ENCODE measurements around the gene TXNDC15. TPM values are rescaled to one million over a fixed set of nuclear protein-coding genes. Genes with fewer than 3 reads are reported as not detected.

The TXNDC15 gene
- total RNA-seq, 1 donor from 2014 or later: 44.2 TPM

DNA sequence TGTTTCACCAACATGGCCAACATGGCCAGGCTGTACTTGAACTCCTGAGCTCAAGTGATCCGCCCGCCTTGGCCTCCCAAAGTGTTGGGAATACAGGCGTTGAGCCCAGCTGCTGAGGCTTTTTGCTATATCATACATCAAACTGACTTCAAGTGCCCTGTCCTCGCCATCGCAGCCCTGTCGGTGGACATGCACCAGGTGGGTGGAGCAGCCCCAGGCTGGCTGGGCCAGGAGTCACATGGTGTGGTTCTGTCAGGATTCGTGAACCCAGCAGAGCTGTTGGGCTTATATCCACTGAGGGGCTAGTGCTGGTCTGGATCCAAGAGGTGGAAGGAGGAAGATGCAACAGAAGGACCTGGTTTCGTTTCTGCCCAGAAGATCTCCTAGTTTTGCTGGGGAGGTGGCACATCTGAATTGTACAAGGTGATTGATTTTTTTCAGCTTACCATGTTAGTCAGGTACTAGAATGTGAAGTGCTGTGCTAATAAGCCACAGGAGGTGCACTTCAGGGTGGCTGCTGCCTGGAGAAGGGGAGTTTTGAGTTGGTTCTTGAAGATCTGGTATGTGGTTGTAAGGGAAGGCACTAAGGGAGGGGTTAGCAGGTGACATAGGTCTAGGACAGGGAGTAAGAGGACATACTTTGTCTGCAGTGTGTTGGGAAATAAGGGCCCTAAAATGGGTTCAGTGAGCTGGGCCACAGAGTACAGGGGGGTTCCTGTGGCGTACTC lies 46.8 kb downstream of the TXNDC15 start:
- no peak for DNase-seq (ENCODE audit: low spot score)

DNA sequence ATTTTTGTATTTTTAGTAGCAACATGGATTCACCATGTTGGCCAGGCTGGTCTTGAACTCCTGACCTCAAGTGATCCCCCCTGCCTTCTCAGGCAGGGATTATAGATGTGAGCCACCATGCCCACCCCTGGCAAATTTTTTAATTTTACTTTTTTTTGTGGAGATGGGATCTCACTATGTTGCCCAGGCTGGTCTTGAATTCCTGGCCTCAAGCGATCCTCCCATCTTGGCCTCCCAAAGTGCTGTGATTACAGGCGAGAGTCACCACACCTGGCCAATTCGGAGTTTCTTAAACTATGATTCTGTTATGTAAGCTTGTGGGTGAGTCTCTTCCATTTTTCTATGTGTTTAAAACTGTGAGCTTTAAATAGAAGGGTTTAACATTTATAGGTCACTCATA lies 58.3 kb downstream of the TXNDC15 start:
- DNase-seq (ENCODE audit: low spot score): no peak

- DNase-seq (ENCODE audit: low spot score): no peak
Observed at GRCh38 chr5:134934202-134934601, 60.0 kb downstream of the TXNDC15 start.

- no peak for DNase-seq (ENCODE audit: low spot score)
Observed at GRCh38 chr5:134935711-134936602, 61.8 kb downstream of the TXNDC15 start.

GRCh38 chr5:134937526-134937925 lies 63.4 kb downstream of the TXNDC15 start:
- DNase-seq (ENCODE audit: low spot score): no peak

DNA sequence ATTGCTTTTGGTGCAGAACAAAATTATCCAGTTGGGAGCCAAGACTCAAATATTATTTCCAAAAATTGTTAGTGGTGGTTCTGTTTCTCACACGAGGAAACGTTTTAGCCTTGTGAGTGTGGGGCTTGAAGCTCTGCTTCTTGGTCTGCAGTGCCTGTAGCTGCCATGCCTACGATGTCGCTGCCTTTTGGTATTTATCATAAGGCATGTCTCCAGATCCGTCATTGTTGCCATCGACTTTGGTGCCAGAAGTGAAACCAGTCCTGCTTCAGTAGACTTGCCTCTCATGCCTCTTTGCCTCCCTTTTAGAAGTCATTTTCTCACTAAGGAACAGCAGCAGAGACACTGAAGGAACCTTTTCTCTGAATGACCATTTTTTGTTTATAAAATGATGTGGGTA lies 63.9 kb downstream of the TXNDC15 start:
- DNase-seq (ENCODE audit: low spot score): no peak

DNA sequence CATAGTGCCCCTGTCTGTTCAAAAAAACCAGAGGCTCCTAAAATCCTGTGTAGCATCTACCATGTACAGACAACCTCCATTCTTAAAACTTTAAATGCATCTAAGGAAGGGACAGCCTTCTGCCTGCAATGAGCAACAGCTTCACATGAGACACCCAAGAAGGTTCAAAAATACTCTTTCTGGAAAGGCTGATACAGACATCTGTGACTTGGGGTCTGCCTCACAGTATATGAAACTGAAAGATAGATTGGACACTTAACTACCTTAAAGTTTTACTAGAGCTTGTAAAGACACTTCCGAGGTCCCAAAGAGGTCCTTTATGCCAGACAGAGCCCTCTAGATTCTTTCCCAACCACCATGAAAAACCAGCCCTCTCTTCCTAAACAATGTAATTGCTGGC lies 65.3 kb downstream of the TXNDC15 start:
- no peak for DNase-seq (ENCODE audit: low spot score)

DNA sequence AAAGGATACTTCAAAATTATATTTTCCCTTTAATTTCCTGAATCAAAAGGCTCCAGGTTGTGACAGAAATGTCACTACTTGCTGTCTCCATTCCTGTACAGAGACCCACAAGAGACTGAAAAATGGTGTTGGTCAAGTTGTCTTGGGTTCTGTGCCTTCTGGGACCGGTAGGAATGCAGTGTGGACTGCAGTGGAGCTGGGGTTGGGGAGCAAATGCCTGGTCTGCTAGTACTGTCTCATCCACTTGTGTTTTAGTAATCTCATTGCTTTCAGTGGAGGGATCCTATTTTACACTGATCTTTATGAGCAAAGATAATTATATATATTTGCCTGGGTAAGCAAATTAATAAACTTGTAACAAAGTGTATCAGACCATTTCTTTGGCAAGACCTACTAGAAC lies 69.4 kb downstream of the TXNDC15 start:
- no peak for DNase-seq (ENCODE audit: low spot score)

DNA sequence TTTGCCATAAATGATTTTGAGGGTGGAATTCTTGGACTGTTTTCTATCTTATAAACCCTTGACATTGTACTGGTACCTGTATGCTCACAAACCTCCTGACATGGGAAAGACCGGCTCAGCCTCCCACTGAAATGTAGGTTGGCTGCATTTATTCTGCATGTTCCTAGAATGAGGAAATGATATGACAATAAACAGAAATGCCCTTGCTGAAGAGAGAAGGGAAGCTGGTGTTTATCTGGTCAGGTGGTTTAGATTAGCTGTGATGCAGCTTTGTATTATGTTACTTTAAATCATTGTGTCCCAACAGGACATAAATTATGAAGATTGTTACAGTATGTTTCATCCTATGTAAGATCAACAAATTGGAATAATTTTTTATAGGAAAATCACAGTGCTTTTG lies 70.5 kb downstream of the TXNDC15 start:
- DNase-seq (ENCODE audit: low spot score): no peak

GRCh38 chr5:134945041-134945440 lies 70.9 kb downstream of the TXNDC15 start:
- DNase-seq (ENCODE audit: low spot score): no peak

- no peak for DNase-seq (ENCODE audit: low spot score)
Observed at GRCh38 chr5:134948911-134949310, 74.7 kb downstream of the TXNDC15 start.

- DNase-seq (ENCODE audit: low spot score): no peak
Observed at GRCh38 chr5:134949316-134949715, 75.1 kb downstream of the TXNDC15 start.

Other genes with a start within 250 kb of the TXNDC15 start
- 82.8 TPM for gene SAR1B, start 241.5 kb upstream of the TXNDC15 start, total RNA-seq
- gene SEC24A, start 225.6 kb upstream of the TXNDC15 start, total RNA-seq: 23.7 TPM
- gene CAMLG, start 135.8 kb upstream of the TXNDC15 start, total RNA-seq: 19.8 TPM
- gene DDX46, start 115.6 kb upstream of the TXNDC15 start, total RNA-seq: 60.1 TPM
- gene C5orf24, start 28.4 kb upstream of the TXNDC15 start, total RNA-seq: 33.7 TPM
- 13.8 TPM for gene PCBD2, start 30.8 kb downstream of the TXNDC15 start, total RNA-seq
- 0.99 TPM for gene CATSPER3, start 93.5 kb downstream of the TXNDC15 start, total RNA-seq
- gene PITX1, start 159.9 kb downstream of the TXNDC15 start, total RNA-seq: 20.6 TPM